ENCODE measurements around the gene VPS18. TPM values are rescaled to one million over a fixed set of nuclear protein-coding genes. Genes with fewer than 3 reads are reported as not detected.

The VPS18 gene
- total RNA-seq, 1 donor from 2014 or later: 28.9 TPM

DNA sequence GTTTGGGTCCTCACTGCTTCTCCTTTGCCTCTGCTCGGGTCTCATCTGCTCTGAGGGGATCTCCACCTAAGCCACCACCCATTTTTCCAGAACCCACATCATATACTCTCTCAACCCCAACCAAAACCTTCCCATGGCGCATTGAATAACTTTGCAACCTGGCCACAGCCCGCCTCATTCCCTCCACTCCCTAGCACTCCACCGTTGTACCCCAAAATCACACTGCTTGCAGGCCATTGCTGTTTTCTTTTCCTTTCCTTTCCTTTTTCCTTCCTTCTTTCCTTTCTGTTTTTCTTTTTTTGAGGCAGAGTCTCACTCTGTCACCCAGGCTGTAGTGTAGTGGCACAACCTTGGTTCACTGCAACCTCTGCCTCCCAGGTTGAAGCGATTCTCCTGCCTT lies 3.1 kb upstream of the VPS18 start:
- no peaks in the 10 kb centered on the region for H3K36me3 Mint-ChIP-seq (ENCODE audit: insufficient read depth)
- peaks cover 11% of the 10 kb centered on the region for H3K4me1 Mint-ChIP-seq (ENCODE audit: low read depth)
- peak overlapping the region; percentile 14 for H3K27ac Mint-ChIP-seq
- peaks cover 3% of the 10 kb centered on the region for H3K27me3 Mint-ChIP-seq
- TF ChIP-seq, protein P1, sequence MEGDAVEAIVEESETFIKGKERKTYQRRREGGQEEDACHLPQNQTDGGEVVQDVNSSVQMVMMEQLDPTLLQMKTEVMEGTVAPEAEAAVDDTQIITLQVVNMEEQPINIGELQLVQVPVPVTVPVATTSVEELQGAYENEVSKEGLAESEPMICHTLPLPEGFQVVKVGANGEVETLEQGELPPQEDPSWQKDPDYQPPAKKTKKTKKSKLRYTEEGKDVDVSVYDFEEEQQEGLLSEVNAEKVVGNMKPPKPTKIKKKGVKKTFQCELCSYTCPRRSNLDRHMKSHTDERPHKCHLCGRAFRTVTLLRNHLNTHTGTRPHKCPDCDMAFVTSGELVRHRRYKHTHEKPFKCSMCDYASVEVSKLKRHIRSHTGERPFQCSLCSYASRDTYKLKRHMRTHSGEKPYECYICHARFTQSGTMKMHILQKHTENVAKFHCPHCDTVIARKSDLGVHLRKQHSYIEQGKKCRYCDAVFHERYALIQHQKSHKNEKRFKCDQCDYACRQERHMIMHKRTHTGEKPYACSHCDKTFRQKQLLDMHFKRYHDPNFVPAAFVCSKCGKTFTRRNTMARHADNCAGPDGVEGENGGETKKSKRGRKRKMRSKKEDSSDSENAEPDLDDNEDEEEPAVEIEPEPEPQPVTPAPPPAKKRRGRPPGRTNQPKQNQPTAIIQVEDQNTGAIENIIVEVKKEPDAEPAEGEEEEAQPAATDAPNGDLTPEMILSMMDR (IDR thresholded peaks at IDR 0.05; ENCODE audit: unreplicated experiment): no peak
- no peak overlapping the region for H3K4me3 Mint-ChIP-seq (ENCODE audit: low read depth)
- no peak for DNase-seq (ENCODE audit: low spot score, unreplicated experiment)
- no peaks in the 10 kb centered on the region for H3K9me3 Mint-ChIP-seq (ENCODE audit: low read depth)

DNA sequence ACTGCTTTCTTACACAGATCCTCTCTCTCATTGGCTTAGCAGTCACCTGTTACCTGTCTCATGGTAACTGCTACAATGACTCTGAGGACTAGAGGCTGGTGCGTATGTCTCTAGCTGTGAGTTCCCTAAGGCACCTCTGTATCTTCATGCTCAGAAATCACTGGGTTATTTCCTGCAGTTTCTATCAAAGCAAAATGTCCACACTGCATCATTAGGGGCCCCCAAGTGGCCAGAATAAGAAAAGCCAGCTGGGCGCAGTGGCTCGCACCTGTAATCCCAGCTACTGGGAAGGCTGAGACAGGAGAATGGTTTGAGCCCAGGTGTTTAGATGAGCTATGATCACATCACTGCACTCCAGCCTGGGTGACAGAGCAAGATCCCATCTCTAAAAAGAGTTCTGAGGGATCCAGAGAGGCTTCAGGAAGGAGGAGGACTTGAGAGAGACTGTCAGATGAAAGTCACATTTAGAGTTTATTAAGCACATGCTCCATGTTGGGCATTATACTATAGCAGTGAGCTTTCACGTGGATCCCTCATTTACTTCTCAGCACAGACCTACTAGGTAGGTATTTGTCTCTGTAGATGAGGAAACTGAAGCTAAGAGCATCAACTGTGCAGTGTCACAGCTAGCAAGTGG lies 2.3 kb upstream of the VPS18 start:
- peaks cover 3% of the 10 kb centered on the region for H3K27me3 Mint-ChIP-seq
- TF ChIP-seq, protein P1 (IDR thresholded peaks at IDR 0.05; ENCODE audit: unreplicated experiment): peak; percentile 78
- H3K9me3 Mint-ChIP-seq (ENCODE audit: low read depth): no peaks in the 10 kb centered on the region
- H3K27ac Mint-ChIP-seq: no peak overlapping the region
- no peaks in the 10 kb centered on the region for H3K36me3 Mint-ChIP-seq (ENCODE audit: insufficient read depth)
- no peak for DNase-seq (ENCODE audit: low spot score, unreplicated experiment)
- no peak overlapping the region for H3K4me3 Mint-ChIP-seq (ENCODE audit: low read depth)
- peaks cover 11% of the 10 kb centered on the region for H3K4me1 Mint-ChIP-seq (ENCODE audit: low read depth)

DNA sequence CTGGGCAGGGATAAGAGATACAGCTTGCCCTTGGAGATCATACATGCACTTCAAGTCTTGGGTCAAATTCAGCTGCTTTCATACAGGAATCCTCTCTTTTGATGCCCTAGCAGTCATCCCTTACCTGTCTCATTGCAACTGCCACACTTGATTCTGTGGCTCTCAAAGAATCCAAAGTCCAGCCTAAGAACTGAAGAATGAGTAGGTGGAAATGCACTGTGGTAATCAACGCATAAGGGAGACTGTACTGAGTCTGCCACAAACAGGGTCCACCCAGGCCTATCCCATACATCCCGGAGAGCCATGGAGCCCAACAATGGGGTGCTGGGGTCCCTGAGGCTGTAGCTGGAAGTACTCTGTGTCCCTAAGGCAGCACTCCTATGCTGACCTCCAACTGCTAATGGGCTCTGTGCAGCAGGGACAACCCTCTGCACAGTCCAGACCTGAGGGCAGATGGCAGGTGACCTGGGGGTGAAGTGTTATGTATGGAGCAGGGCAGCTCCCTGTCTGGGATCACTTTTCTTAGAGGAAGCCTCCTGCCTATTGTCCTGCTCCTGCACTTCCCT lies 1.7 kb upstream of the VPS18 start:
- peaks cover 3% of the 10 kb centered on the region for H3K27me3 Mint-ChIP-seq
- no peak overlapping the region for H3K27ac Mint-ChIP-seq
- H3K4me1 Mint-ChIP-seq (ENCODE audit: low read depth): peaks cover 11% of the 10 kb centered on the region
- no peak for DNase-seq (ENCODE audit: low spot score, unreplicated experiment)
- no peak overlapping the region for H3K4me3 Mint-ChIP-seq (ENCODE audit: low read depth)
- peaks cover 4% of the 10 kb centered on the region for H3K36me3 Mint-ChIP-seq (ENCODE audit: insufficient read depth)
- TF ChIP-seq, protein P1 (IDR thresholded peaks at IDR 0.05; ENCODE audit: unreplicated experiment): no peak
- no peaks in the 10 kb centered on the region for H3K9me3 Mint-ChIP-seq (ENCODE audit: low read depth)

DNA sequence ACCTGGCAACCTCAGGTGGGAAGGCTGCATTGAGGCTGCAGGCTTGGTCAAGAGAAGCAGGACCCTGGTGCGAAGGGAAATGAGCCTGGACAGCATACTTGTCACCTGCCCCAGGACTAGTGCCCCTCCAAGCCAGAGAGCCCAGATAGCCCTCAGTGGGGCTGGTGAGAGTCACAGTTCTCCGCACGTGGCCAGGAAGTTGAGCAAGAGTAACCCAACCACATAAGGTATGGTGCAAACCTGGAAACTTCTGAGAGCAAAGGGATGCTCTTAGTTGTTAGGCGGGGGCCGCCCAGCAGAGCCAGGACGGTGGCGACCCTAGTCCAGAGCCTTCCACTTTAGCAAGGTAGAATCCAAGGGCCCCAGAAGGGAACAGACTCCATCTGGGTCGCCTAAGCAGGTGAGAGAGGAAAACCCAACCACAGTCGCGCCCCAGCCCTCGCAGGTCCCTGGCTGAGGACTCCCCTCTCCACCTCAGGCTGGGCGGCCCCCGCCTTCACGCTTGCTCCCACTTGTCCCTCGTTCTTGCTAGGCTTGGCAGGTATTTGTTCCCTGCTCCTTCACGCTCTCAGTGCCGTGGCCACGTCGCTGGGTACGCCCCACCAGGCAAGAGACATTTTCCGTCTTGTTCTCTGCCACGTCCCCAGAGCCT lies 1.1 kb upstream of the VPS18 start:
- DNase-seq (ENCODE audit: low spot score, unreplicated experiment): no peak
- TF ChIP-seq, protein P1 (IDR thresholded peaks at IDR 0.05; ENCODE audit: unreplicated experiment): no peak
- no peak overlapping the region for H3K27ac Mint-ChIP-seq
- peak overlapping the region; percentile 99 for H3K4me3 Mint-ChIP-seq (ENCODE audit: low read depth)
- H3K36me3 Mint-ChIP-seq (ENCODE audit: insufficient read depth): peaks cover 7% of the 10 kb centered on the region
- H3K9me3 Mint-ChIP-seq (ENCODE audit: low read depth): no peaks in the 10 kb centered on the region
- peaks cover 3% of the 10 kb centered on the region for H3K27me3 Mint-ChIP-seq
- peaks cover 11% of the 10 kb centered on the region for H3K4me1 Mint-ChIP-seq (ENCODE audit: low read depth)

DNA sequence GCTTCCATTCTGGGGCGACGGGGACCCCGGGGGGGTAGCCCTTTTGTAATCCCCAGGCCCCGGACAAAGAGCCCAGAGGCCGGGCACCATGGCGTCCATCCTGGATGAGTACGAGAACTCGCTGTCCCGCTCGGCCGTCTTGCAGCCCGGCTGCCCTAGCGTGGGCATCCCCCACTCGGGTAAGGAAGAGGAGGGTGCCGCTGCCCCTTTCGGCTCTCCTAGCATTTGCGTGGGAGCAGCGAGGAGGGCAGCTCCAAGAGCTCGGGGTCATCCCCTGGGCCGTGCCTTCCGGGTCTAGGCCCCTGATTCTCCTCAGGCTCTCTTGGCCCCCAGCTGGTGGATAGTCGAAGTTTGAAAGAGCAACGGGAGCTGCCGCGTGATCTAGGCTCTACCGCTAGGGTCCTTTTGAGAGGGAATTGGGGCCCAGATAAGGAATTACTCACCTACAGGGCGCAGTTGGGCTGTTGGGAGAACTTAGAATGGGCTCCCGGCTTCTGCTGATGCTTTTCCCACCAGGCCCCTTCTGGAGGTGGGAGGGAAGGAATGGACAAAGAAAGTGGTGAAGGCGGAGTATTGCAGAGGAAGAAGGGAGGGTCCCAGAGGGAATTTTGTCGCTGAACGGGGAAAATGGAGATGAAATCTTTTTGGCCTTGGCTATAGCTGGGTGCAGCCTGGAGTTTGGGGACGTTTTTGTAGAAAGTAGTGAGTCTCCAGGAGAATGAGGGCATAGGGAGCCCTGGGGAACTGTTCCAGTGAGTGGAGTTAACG lies 615 bp downstream of the VPS18 start:
- TF ChIP-seq, protein P1 (IDR thresholded peaks at IDR 0.05; ENCODE audit: unreplicated experiment): peak; percentile 64
- Mint-ChIP-seq H3K9me3 (ENCODE audit: low read depth) (no peaks in the 10 kb centered on the region), H3K27me3 (peaks cover 3% of the 10 kb centered on the region), H3K36me3 (ENCODE audit: insufficient read depth) (peaks cover 12% of the 10 kb centered on the region), H3K4me3 (ENCODE audit: low read depth) (peak overlapping the region; percentile 99), H3K27ac (peak overlapping the region; percentile 98), H3K4me1 (ENCODE audit: low read depth) (peaks cover 11% of the 10 kb centered on the region)
- DNase-seq (ENCODE audit: low spot score, unreplicated experiment): peak; percentile 44
